HG03521 (cell line): ENCODE results near the gene RECK.
A peak's percentile ranks its signal among the peaks of the same experiment; 100 is the strongest.
"Not testable (repeated sequence)": the region's sequence is repeated elsewhere in the genome, so short reads cannot be mapped to it uniquely, and the experiment has no call there.

Experiments
- ATAC-seq: cut with Tn5 transposase; IDR thresholded peaks from one replicate; pipeline ENCODE4 v1.9.1; 2021; ENCODE audit warnings: mild to moderate bottlenecking, moderate library complexity; ENCODE audit not compliant: unreplicated experiment

Gene RECK, protein sequence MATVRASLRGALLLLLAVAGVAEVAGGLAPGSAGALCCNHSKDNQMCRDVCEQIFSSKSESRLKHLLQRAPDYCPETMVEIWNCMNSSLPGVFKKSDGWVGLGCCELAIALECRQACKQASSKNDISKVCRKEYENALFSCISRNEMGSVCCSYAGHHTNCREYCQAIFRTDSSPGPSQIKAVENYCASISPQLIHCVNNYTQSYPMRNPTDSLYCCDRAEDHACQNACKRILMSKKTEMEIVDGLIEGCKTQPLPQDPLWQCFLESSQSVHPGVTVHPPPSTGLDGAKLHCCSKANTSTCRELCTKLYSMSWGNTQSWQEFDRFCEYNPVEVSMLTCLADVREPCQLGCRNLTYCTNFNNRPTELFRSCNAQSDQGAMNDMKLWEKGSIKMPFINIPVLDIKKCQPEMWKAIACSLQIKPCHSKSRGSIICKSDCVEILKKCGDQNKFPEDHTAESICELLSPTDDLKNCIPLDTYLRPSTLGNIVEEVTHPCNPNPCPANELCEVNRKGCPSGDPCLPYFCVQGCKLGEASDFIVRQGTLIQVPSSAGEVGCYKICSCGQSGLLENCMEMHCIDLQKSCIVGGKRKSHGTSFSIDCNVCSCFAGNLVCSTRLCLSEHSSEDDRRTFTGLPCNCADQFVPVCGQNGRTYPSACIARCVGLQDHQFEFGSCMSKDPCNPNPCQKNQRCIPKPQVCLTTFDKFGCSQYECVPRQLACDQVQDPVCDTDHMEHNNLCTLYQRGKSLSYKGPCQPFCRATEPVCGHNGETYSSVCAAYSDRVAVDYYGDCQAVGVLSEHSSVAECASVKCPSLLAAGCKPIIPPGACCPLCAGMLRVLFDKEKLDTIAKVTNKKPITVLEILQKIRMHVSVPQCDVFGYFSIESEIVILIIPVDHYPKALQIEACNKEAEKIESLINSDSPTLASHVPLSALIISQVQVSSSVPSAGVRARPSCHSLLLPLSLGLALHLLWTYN

DNA sequence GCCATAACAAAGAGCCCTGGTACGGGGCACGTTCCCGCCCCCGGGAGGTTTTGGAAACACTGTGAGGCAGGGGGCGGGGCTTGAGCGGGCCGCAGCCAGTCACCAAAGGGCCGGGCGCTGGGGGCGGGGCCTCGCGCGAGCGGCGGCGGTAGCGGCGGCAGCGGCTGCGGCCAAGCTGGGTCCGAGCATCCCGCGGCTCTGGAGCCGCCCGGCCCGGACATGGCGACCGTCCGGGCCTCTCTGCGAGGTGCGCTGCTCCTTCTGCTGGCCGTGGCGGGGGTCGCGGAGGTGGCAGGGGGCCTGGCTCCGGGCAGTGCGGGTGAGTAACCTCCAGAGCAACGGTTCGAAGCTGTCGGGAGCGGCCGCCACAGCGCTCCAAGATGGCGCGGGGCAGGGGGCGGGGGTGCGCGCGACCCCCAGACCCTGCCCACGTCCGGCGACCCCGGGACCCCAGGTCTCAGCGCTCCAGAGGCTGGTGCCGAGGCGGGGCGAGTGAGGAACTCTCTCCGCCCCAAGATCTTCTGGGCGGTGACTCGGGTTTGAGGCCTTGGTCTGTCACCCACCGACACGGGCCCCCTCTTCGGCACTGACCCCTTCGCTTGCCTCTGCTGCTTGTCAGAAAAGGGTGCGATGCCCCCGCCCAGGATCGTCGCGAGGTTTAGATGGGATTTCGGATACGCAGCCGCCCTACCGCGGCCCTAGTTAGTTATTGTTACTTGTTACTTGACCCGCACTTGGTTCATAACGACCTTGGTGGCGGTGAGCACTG, at the start of gene RECK:
TSS of gene RECK (plus strand) at position 134 of the 769 bp plus-strand sequence. CDS start at position 220, 86 bp downstream.
- ATAC-seq: peak; percentile 71

DNA sequence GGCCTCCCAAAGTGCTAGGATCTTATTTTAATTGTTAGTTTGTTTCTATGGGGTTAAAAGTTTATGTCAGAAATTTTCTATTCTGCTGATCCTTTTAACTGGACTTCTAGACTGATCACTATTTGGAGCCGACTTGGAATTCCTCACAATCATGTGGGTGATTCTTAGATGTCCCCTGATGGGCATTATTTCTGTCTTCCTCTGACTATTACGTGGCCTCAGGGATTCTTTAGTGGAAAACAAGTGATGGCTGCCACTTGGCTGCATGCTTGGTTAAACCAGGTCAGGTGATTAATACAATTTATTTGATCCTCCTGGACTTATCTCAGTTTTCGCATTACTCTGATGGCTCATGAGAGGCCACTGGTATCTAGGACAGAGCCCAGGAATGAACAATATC, 46.6 kb upstream of the RECK start:
- no peak for ATAC-seq

DNA sequence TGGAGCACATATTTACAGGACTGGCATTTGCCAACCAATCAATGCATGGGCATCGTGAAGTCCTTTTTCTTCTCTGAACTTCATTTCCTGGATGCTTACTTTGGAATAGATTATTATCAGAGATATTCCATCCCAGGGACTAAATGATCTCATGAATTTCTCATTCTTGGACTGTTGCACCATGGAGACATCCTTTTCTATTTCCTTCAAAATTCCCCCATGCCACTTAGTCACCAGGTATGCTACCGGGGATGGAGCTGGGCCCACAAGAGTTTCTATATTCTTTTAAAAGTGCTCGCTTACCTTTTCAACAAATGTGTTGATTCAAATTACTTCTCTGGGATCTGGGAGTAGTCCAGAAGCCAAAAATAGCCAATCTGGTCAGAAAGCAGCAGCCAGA, 43.6 kb upstream of the RECK start:
- not testable (repeated sequence) for ATAC-seq

DNA sequence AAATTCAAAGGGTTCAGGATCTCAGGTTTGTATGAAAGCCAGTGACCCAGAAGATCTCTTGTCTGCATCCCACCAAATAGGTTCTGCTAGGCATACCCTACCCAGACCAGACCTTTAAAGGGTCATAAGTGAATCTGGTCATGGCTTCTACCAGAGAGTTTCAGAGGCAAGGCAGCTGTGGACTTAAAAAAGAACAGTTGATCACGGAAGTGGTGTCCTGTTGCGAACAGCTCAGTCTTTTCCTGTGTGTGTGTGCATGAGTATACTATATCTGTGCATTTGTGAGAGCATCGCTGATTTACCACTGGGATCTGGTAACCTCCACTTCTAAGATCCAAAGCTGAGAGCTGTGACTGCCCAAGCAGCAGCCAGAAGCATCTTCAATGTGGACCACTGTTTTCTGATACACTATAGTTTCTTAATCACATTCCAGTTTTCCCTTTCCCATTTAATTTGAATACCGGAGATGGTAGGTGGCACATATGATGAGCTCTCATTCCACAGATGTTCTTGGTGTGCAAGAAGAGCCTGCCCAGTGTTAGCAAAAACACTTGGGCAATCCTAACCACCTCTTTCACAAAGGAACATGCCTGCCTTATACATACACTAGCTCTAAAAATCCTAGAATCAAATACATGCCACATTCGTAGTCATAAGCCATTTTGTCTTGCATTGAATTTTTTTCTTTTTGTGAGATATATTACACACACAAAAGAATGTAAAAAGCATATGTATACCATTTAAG, 42.6 kb upstream of the RECK start:
- no peak for ATAC-seq

DNA sequence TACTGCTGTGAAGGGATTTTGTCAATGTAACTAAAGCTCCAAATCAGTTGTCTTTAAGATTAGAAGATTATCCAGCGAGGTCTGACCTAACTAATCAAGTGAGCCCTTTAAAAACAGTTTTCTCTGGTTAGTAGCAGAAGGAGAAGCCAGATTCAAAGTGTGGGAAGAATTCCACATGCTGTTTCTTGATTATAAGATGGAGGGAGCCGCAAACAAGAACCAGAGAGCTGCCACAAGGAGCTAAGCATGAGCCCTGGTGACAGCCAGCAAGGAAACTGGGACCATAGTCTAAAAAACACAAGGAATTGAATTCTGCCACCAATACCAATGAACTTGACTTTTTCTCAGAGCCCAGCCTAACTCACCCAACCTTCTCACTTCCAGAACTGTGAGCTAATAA, 41.8 kb upstream of the RECK start:
- no peak for ATAC-seq

DNA sequence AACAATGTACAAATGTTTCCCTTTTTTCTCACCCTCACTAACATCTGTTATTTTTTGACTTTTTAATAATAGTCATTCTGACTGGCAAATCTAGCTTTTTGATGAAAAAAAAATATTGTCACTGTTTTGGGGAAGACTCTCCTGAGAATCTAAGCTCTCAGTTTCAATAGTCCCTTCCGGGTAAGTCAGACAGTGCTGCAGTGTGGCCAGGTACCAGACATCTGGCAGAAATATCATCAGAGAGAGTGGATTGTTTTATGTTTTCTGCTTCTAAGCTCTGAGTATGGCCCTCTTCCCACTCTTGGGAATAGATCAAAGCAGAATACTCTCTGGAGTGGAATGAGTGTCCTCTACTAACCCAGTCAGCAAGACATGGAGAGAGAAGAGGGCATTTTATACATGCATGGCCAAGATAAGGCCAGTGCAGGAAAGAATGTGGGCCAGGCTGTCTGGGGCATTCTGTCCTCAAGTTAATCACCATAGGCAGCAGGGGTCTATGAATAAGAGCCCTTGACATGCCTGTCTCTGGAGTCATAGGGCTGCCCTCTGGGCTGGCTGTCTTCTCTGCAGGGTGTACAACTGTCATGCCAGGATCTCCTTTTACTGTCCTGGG, 40.2 kb upstream of the RECK start:
- no peak for ATAC-seq

DNA sequence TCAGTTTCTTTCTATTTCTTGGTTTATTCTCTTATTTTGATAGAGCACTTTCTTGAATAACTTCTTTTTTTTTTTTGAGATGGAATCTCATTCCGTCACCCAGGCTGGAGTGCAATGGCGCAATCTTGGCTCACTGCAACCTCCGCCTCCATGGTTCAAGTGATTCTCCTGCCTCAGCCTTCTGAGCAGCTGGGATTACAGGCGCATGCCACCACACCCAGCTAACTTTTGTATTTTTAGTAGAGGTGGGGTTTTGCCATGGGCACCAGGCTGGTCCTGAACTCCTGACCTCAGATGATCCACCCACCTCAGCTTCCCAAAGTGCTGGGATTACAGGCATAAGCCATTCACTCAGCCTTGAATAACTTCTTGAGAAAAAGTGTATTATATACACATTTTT, 39.7 kb upstream of the RECK start:
- ATAC-seq: not testable (repeated sequence)

DNA sequence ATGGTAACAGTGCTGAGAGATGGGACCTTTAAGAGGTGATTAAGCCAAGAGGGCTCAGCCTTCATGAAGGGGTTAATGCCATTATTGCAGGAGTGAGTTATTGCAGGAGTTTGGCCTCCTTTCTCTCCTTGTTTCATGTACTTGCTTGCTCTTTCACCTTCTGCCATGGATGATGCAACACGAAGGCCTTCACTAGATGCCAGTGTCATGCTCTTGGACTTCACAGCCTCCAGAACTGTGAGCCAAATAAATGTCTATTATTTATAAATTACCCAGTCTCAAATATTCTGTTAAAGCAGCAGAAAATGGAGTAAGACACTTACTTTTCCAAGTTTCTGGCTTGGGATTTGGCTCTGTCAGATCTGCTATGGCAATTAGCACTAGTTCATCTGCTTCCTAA, 38.4 kb upstream of the RECK start:
- no peak for ATAC-seq

DNA sequence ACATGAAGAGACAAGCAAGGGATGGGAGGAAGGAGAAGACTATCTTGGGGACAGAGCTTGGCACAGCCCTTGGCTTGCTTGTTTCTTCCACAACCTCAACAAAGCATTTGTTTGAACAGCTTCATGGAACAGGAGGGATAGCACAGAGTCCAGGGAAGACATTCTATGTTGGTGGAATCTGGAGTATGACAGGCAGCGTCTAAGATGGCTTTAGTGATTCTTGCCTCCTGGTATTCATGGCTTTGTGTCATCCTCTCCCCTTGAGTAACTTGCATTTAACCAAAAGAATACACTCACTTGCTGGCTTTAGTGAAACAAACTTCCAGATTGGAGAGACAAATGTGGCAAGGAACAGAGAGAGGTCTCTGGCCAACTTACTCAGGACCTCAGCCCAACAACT, 30.8 kb upstream of the RECK start:
- no peak for ATAC-seq

DNA sequence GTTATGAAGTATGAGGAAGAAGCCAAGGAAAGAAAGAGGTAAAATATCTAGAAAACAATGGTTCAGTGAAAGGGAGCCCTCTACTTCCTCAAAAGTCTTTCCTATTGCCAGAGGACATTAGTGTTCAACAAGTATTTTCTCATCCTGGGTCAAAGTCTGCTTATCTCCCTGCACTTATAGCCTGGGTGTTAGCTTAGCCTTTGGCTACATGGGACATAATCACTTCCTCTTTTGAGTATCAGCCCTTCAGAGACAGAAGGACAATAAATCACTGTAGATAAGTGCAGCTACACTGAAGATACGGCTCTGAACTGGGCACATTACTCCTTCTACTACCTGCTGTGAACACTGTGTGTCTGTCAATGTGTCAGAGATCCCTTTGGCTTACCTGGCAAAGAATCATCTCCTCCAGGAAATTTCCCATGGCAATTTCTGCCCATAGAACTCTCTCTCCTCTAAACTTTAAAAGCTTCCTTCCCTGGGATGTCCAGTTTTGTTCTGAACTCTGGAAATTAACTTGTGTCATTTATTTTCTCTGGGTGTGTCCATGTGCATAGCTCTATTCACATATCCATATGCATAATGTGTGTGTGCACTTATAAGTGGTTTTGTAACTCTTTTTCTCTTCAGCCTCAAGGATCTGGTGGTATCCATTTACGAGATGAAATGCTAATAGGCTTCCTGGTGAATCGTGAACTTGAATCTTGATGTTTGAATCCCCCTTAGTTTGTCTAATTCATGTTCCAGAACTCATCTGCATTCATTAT, 30.0 kb upstream of the RECK start:
- no peak for ATAC-seq

DNA sequence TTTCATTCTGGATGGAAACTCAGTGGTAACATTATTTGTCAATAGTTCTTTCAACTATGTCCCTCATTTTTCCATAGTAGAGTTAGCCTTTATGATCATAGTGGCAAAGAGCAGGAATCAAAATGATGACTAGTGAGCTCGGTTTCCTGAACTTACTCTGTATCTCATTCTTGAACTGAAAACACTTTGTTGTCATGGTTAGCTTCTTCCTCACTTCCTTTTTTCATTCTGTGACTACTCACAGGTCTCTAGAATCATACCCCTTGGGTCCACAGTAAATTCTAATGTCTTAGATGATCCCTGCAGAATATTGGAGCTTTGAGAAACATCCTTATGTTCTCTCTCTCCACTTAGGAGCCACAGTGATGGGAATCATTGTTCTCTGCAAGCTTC, 29.4 kb upstream of the RECK start:
- no peak for ATAC-seq

DNA sequence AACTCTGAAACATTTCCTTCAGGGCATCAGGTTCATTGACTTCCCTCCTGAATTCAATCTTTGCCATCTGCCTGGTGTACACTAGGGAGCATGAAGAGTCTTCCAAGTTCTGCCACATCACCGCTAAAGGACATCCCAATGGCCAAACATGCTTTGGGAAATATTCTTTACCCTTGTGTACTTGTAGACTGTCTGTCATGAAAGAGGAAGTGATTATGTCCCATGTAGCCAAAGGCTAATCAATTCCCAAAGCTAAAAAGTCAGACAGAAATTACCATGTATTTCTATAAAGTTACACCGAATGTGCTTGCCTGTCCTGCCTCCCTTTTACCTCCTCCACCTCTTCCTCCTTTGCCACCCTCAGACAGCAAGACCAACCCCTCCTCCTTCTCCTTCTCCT, 28.9 kb upstream of the RECK start:
- ATAC-seq: no peak

DNA sequence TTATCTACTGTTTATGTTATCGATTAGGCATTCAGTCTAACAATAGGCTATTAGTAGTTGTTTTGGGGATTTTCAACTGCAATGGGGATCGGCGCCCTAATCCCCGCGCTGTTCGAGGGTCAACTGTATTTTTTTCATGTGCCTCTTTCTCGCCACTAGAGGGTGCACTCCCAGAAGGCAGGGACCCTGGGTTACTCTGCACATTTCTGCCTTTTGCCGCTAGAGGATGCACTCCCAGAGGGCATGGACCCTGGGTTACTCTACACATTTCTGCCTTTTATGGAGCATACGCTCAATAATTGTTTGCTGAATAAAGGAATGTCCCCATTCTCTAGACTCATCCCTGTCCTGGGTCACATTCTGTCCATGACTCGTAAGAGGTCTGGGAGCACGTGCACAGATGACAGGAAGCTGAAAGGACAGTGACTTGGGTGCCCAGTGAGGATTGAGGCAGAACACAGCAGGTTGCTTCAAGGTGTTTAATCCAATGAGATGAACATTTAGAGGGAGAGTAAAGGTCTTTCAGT, 27.9 kb upstream of the RECK start:
- ATAC-seq: no peak

DNA sequence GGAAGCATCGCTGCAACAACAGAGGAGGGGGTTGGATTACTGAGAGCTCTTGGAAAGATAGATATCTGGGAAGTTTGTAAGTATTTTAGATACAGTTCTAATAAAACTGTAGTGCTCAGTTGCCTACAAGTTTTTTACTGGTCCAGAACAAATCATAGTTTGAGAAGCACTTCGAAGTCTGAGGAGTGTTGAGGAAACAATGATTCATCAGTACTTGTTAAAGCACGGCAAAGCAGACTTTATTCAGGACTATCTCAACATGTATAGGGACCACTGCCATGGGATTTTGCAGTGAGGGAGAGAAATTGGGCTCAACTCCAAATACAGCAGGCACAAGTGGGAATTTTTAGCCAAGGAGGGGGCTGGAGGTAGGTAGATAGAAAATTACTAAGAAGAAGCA, 25.3 kb upstream of the RECK start:
- no peak for ATAC-seq

DNA sequence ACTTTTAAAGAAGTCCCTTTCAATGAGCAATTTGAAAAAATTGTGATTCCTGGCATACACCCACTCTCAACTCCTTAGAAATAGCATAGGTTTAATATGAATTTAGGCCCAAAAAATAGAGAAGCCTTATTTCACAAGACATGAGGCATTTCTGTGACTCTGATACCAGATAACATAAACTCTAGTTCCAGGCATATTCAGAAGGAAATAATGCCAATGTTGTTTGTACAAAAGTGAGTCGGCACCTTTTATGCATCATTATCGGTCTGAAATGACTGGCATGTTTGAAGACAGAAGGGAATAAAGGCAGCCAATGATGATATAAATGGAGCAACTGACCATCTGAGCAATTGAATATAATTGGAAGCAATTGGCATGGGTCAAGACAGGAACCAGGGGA, 19.4 kb upstream of the RECK start:
- no peak for ATAC-seq

DNA sequence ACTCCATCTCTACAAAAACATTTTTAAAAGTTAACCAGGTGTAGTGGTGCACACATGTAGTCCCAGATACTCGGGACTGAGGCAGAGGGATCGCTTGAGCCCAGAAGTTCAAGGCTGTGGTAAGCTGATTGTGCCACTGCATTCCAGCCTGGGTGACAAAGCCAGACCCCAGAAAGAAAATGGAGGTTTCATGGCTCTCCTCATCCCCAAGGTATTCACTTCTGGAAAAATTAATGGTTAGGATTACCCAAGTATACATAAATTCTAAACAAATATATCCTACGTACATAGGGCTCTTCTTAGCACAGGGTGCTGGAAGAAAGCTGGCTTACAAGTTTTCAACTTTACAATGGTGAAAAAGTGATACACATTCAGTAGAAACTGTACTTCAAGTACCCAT, 18.6 kb upstream of the RECK start:
- ATAC-seq: no peak

DNA sequence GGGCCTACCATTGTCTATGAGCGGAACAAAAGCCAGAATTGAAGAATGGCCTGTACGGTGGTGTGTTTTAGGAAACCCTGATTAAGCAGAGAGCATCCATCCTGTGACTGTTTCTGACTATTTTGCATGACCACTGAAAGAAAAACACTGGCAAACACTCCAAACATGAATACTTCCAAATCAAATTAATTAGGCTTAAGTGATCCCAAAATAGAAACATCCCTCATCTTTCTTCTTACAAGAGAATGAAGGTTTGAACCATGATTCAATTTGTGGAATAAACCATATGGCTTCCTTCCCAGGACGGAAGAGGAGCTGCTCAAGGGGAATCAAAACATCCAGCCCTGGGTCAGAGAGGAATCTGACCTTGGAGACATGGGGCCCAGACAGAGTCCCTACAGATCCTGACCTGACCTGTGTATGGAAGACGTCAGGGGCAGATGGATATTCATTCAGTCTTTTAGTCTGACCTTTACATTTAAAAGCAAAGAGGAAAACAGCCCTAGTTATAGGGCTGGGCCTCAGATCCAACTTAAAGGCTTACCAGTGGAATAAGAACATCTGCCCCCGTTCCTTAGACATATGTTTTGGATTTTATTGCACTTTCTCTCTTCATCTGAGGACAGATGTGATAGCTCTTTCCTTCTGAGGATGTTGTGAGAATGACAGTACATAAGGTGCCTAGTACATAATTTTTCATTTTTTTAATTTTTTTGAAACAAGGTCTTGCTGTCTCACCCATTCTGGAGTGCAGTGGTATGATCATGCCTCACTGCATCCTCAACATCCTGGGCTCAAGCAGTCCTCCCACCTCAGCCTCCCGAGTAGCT, 17.6 kb upstream of the RECK start:
- ATAC-seq: no peak

DNA sequence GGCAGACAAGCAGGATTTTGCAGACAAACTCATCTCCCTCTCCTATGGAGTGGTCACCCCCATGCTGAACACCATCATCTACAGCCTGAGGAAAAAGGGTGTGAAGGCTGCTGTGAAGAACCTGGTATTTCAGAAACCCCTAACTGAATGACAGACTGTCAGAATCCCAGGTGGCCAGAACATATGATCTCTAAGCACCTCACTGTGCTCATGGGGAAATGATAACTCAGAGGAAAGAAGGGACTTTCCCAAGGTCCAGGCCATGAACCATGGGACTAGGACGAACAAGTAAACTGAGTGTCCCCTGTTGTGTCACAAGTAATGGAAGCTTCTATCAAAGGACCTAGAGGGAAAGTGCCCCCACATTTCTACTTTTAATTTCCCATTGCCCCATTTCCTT, 14.7 kb upstream of the RECK start:
- no peak for ATAC-seq
